ENCODE data around the gene BACH2.
"Not testable (repeated sequence)": the region's sequence is repeated elsewhere in the genome, so short reads cannot be mapped to it uniquely, and the experiment has no call there.

Gene BACH2

DNA sequence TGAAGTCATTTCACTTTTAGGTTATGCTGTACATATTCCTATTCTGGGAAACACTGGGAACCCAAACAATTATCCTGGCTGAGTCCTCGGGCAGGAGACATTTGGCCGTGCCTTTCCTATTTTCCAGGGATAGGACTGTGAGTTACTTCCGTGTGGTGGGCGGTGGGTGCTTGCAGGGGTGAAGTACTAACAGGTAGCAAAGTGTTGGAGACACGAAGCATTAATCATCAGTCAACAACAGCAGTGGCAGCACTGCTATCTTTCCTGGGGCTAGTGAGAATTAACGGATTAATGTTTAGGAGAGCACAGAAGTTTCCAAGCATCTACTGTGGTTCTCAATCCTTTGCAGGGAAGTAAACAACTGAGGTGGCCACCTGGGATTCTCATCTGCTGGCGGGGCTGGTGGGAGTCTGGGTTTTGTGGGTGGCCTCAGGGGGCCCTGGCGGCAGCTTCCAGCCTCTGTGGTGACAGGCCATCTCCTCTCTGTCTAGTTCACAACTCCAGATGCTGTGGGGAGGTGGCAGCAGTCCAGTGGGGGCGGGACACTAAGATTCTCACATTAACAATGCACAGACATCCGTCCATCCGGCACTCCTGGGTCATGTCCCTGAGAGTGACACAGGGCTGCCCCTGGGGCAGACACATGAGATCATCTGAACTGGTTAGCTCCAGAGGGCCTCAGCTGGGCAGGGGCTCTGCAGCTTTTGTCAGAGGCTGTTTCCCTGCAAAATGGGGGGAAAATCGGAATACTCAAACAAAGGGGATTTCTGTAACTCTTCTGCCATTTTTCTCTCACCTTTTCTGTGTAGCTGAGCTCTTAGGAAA lies 311.5 kb downstream of the BACH2 start:
- no peak for DNase-seq

DNA sequence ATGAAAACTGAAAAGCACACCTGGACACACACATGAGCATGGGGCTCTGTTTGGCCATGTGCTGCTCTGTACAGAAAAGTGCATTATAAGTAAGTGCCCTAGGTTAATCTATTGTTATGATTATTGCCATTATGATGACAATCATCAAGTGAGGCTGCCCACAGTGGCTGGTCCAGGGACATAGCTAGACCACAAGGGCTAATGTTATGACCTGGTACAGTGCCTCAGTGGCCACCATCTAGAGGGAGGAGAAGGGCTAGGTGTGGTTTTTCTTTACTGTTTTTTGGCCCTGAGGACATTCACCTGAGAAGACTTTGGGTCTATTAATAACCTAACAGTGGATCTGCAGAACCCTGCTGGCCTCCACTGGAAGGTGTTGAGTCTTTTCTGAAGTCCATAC lies 316.3 kb downstream of the BACH2 start:
- DNase-seq, result no peak

DNA sequence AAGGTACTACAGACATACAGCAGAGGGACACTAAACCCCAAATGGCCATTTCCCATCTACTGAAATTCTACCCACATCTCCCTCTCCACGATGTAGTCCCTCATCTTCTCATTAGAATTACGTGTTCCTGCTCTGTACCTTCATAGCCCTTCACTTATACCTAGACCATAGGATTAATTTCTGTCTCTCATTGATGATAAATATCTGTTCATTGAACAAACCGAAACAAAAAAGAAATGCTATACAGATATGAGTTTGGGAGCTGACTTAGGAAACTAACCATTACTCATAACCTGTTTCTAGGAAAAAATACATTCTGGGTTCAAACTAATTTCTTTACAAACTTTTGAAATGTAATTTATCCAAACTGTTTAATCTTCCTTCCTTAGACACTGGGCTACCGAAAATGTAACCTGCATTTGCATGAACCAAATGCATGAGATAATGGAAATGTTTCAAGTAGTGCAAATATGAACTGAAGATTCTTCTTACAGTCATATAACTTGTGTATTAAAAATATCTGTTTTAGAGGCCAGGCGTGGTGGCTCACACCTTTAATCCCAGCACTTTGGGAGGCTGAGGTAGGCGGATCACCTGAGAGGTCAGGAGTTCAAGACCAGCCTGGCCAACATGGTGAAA lies 317.0 kb downstream of the BACH2 start:
- DNase-seq, result no peak

DNA sequence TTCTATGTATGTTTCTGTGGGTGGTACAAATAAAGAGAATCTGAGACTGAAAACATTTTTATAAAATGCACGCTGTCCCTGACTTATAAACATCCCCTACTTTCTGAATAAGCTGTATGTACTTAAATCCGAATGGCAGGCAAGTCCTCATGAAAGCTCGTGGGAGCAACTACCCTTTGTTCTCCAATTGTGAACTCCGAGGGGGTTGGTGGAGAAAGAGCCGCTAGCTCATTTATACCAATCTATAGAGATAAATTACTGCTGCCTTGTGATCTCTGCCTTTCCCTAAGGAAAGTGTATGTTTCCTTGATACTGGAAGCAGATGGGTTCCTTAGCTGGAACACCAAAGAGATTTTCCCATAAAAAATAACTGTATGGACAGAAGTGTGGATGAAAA lies 317.9 kb downstream of the BACH2 start:
- no peak for DNase-seq

DNA sequence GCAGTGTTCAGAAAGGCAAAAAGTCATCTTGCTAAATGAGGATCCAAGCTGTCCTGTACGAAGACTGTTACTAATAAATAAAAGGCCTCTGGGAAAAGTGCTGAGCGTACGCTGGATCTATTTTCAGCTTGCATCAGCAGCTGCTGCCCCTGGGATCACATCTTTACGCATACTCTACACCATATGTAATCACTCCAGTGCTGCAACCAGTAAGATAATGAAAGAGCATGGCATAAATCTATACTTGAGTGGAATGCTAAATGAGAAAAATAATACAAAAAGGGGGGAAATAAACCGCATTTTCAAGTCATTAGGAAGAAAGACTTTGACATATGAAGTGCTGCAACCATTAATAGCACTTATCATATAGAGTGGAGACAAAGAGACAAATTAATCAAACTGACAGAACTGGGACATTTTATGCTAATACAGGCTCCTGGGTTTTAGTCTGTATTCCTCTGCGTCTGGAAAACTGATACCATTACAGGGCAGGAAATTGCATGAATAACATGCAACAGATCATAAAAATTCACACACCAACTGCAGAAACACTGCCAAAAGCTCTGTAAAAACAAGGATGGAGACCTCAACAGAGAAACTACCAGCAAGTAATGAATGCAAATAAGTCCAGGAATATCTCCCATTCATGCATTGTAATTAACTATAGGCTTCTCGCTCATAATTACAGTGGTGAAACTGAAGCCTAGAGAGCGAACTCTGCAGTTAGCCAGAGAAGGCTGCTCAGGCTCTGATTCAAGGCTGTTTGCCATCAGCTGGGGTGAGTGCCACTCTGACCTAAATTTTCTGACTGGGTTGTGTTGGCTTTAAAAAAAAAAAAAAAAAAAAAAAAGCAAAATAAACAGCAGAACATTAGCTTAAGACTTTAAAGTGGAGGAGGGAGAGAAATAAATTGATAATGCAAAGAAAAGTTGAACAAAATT lies 318.6 kb downstream of the BACH2 start:
- DNase-seq, result no peak

DNA sequence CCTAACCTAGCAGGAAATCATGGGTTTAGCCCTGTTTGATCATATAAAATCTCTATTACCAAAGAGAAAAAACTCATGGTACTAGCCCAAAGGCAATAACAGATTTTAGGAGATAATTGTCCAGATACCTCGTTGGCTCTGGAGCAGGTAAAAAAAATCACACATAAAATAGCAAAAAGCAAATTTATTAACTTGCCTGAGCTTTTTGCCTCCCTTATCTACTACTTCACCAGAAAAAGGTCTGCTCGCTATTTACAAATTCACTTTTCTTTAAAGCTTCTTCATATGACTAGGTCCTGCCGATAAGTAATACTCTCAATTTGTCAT lies 320.0 kb downstream of the BACH2 start:
- DNase-seq, result no peak

DNA sequence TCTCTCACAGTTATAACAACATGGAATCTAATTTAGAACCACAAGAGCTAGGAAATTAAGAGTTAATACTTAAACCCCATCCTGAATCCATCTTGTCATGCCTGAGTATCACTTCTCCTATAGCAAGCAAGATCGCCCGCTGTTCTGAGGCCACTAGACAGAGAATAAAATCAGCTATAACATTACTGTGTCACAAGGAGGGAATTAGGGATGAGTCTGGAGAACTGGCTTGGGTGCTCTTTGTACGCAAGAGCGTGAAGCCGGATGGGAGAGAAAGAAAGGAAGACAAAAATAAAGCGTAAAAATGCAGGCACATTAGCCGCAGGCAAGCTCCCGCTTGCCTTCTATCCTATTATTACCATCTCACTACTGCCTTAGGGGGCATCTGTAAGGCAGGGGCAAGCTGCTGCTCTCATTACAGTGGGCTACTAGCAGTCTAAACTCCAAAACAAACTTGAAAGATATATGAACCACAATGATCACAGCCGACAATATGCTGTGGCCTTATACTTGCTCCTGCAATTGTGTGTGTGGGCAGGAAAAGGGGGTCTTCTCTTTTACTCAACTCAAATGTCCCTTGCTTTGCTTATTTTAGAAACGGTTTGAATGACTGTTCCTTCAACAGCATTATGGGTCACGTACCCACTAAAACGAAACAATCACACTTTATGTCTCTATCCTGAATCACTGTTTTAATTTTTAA lies 320.5 kb downstream of the BACH2 start:
- DNase-seq, result no peak

DNA sequence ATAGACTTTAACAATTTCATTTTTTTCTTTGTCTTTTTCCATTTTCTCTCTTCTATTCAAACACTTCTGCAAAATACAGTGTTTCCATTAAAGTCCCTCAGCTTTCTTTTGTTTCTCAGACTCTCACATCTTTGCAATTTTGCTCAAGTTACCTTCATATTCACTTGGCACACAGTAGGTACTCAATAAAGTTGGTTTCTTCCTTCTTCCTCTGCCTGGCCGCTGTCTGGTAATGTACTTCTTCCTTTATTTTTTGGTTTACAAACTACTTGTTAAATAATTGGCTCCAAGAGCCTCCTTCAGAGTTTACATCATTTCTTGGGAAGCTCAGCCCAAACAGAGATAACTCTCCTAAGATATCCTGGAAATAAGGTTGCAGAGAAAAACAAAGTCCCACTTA lies 321.3 kb downstream of the BACH2 start:
- DNase-seq, result no peak

DNA sequence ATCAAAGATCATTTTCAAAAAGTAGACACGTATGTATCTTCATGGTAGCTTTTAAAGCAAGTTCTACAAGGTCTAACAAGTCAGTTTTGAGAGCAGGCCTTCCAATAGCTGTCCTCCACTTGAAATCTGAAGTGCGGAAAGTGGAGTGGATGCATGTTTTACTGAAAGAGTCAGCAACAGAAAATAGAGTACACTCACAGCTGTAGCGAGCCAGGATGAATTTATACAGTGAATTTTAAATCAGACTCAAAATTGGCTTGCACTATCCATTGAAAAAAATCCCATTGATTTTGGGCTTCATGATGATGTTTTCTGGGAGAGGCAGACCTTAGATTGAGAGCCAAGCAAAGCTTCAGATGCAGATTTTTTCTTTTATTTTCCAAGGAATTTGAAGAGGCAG lies 321.8 kb downstream of the BACH2 start:
- no peak for DNase-seq

DNA sequence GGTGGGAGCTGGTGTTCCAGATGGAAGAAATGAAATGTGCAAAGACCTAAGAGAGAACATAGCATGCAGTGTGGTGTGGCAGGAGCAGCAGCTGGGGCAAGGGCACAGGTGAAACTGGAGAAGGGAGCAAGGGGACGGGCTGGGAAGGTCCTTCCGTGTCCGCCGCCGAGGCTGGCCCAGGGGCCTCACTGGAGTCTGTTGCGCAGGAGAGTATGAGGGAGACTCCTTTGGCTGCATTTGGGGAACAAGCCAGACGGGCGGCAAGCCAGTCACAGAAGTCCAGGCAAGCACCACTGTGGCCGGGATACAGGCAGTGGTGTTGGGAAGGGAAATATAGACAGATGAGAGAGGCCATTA lies 324.6 kb downstream of the BACH2 start:
- no peak for DNase-seq

DNA sequence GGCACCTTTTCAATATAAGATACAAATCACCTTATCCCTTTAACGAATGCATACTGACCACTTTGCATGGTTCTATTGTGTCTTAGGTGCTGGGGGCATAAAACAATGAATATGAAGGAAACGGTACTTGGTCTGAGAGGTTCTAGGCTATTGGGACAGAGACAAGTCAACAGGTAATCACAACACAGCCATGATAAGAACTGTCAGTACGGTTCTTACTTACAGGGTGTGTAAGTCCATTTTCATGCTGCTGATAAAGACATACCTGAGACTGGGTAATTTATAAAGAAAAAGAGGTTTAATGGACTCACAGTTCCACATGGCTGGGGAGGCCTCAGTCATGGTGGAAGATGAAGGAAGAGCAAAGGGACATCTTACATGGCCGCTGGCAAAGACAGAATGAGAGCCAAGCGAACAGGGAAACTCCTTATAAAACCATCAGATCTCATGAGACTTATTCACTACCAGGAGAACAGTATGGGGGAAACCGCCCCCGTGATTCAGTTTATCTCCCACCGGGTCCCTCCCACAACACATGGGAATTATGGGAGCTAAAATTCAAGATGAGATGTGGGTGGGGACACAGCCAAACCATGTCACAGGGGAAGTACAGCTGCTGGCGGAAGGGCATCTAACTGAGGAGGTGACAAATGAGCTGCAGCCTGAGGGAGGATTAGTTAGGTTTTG lies 325.2 kb downstream of the BACH2 start:
- not testable (repeated sequence) for DNase-seq

DNA sequence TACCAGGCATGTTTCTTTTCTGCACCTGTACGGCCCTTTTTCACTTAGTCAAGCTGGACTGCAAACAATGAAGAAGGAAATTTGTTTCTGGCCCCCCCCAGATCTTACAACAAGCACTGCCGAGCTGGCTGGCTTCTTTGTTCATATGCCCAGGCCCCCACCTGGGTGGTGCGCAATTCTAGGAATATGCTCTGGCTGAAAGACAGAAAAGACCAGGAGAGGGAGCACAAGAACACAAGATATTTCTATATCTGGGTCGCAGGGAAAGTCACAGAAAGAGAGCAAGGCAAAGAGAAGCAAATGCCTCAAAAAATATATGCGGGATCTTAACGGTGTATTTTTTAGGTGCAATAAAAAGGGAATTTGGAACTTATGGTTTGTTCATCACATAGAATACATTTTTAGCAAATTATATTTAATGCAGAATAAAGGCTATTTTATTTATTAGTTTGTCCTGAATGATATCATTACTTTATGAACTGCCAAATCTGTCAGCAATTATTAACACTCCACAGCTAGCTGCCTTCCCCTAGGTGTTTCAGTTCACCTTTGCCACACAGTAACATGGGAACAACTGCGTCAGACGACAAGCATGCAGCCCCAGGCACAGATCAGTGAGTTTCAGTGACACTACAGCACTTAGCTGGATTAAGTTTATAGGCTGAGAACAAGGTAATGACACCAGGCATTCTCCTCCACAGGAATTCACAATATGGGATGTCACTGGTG lies 325.9 kb downstream of the BACH2 start:
- no peak for DNase-seq

DNA sequence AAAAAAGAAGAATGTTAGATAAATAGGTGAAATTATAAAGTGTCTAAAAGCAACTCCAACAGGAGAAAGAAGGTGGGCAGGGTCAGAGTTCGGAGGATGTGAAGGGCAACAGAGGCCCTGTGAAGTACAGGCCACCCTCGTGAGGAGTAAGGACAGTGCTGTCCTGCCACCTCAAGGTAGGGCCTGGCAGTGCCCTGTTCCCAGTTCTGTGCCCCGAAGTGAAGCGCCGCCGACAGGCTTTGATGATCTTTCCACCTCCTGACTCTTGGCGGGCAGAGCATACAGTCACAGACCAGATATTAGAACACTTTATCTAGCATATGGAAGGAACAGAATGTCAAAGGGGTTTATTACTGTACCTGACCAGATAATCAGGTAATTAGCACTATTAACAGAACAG lies 326.6 kb downstream of the BACH2 start:
- DNase-seq, result no peak

DNA sequence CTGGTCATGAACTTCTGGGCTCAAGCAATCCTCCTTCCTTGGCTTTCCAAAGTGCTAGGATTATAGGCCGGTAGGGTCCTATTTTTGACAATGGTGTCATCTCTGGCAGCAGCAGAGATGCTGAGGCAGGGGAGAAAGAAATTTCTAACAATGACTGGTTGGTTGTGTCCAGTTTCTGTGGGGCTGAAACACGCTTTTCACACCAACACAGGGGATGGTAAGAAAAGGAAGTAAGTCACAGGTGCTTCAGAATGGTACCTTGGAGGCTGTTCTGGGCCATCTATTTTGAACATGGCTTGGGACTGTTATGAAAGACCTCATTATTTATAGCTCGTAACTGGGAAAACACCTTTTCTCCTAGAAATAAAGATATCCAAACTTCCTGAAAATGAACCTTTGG lies 329.7 kb downstream of the BACH2 start:
- DNase-seq, result no peak

DNA sequence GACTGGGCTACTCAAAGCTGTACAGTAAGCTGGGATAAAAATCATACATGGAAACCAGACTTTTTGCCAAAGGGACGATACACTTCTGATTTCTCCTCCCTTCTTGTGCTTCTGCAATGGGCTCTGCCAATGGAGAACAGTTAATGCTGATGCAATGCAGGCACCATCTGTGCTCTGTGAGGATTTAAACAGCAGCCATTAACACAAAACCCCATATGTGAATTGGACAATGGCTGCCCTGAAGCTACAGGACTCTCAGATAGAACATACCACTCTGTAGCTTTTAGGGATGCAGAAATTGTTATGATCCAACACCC lies 330.5 kb downstream of the BACH2 start:
- DNase-seq, result no peak

DNA sequence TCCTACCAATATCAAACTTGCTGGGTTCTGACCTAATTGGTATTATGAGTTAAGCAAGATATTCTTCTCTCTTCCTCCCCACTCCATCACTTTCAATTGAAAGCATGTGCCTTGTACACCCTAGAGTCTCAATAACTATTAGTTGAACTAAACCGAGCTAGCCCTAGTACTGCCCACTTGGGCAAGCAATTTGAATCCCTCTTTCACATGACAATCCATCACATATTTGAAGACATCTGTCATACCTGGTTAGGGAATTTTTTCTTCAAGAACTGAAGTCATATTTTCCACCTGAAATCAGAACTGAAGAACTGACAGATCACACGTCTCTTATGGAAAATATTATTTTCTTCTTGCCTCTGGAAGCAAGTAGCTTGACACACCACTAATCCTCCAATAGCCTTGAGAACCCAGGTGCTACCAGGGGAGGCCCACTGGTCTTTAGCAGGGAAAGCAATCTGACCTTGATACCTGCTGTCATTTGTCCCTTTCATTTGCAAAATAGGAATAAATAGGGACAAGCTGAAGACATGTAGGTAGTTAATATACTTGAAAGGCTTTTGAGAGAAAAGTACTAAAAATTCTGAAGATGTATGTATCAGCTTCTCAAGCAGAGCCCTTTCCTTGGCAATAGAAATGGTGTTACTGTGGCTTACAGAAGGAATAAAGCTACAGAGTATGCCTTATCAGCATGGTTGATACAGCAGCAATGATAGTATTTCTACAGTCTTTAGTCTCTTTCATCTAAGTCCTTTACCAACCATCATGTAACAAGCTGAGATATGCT lies 331.0 kb downstream of the BACH2 start:
- no peak for DNase-seq

DNA sequence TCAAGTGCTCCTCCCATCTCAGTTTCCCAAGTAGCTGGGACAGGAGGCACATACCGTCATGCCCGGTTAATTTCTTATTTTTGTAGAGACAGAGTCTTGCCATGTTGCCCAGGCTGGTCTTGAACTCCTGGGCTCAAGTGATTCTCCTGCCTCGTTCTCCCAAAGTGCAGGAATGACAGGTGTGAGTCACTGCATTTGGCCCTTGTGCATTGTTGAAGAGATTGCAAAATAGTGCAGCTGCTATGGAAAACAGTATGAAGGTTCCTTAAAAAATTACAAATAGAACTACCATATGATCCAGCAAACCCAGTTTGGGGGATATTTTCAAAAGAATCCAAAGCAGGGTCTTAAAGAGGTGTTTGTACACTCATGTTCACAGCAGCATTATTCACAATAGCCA lies 333.3 kb downstream of the BACH2 start:
- no peak for DNase-seq

DNA sequence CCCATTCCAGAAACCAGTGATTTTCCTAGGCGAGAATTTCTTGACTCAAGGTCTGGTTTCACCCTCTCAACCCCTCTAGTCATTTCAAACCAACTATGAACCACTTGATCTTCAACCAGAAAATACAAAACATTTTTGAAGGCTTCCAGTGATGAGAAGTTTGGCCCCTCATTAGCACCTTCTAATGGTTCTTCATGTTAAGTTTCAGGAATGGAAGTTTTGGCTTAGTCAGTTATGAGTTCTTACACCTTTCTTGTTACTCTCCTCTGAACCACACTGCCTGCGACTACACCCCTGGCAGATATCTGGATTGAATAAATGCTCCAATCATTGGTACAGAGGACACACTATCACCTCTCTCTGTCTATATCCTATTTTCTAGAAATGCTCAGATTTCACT lies 335.2 kb downstream of the BACH2 start:
- DNase-seq, result no peak

DNA sequence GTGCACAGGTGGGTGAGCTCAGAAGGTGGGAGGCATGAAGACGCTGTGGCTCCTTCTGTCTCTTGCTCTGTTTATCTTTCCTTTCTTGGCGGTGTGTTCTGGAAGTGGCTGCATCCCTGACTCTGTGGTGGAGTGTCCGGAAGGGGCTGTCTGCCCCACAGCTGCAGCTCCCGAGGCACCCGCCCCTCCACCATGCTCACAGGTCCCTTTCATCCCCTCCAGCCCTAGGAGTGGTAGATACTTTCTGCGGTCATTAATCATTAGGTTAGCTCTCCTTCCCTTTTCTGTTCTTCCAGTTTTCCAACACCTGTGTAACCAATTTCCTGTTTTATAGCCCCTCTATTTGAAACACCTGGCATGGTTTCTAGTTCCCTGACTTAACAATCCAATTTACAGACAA lies 336.8 kb downstream of the BACH2 start:
- no peak for DNase-seq

DNA sequence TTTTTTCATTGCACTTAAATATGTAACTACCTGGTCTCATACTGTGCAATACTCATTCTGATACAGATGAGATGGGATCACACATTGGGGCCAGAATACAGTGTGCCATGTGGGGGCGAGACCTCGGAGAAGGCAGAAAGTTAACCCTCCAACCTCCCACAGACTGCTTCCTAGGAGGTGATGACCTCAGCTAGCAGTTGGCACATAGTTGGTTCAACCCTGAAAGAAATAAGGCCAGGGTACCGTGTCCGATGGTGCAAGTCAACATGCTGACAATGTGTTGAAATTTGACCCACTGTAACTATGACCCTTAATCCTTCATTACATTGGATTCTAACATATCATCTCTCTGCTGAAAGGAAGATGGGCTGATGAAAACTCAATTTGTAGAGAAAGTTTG lies 340.5 kb downstream of the BACH2 start:
- no peak for DNase-seq

DNA sequence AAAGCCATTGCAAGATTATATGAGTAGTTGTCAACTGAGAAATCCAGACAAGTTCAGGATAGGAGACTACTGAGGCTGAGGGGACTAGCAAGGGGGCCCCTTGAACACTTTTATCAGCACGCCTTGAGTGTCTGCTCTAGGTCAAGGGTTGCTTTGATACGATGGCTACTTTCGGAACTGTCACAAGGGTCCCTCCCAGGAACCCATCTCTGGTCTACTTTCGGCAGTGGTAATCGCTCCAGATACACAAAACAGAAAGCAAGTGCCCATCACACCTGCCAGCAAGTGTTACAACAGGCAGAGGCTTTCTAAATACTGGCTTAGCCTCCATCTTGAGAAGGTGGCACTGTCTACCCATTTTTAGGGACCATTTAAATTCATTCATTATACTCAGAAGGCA lies 341.3 kb downstream of the BACH2 start:
- no peak for DNase-seq

Measured in GDM1 (cell line).